ENCODE measurements around the gene NLRP12.
"Not testable (repeated sequence)": the region's sequence is repeated elsewhere in the genome, so short reads cannot be mapped to it uniquely, and the experiment has no call there.

Gene NLRP12

GRCh38 chr19:53780506-53780905 is 43.6 kb downstream of the NLRP12 start:
- DNase-seq: no peak

- no peak for DNase-seq
These were observed 48.6 kb downstream of the NLRP12 start for GRCh38 chr19:53775524-53775923.

GRCh38 chr19:53774491-53774890 is 49.6 kb downstream of the NLRP12 start:
- DNase-seq: not testable (repeated sequence)

- DNase-seq: no peak
These were observed 50.1 kb downstream of the NLRP12 start for GRCh38 chr19:53773999-53774398.

GRCh38 chr19:53772943-53773342 is 51.2 kb downstream of the NLRP12 start:
- peak; percentile 1 for DNase-seq

GRCh38 chr19:53771144-53771543 is 53.0 kb downstream of the NLRP12 start:
- no peak for DNase-seq

- not testable (repeated sequence) for DNase-seq
These were observed 54.3 kb downstream of the NLRP12 start for GRCh38 chr19:53769696-53770309.

- no peak for DNase-seq
These were observed 55.7 kb downstream of the NLRP12 start for GRCh38 chr19:53768401-53768800.

GRCh38 chr19:53758991-53759390 is 65.1 kb downstream of the NLRP12 start:
- not testable (repeated sequence) for DNase-seq
